ENCODE data around the gene PRR30. TPM values are rescaled to one million over a fixed set of nuclear protein-coding genes. Genes with fewer than 3 reads are reported as not detected.

Gene PRR30
- total RNA-seq, 1 experiment from 2014 or later: not detected

DNA sequence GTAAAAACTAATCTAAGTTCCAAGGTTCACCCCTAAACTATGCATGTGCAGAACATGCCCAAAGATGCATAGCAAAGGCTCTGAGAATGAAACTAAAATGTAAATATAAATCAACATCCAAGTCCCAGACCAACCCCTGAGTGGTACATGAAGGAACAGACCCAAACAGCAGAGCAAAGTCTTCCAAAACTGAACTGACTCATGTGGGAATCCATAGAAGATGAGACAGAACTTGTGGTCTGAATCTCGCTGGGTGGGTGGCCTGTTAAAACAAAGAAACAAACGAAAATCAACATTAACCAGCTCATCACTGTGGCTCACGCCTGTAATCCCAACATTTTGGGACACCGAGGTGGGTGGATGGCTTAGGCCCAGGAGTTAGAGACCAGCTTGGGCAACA lies 43.1 kb upstream of the PRR30 start:
- Histone ChIP-seq H3K9me2 (ENCODE audit: insufficient read depth) (no peaks in the 10 kb centered on the region), H3K27ac (ENCODE audit: low read depth, low read length) (no peak overlapping the region), H3K36me3 (ENCODE audit: control insufficient read depth in 1 of 2, insufficient read depth in 2 of 2, low read length in 2 of 2) (no peaks in the 10 kb centered on the region), H3K9ac (ENCODE audit: low read length) (no peak overlapping the region), H3K4me1 (ENCODE audit: control insufficient read depth in 1 of 2, insufficient read depth in 2 of 2, low read length in 2 of 2) (no peaks in the 10 kb centered on the region), H3K79me2 (ENCODE audit: insufficient read depth, low read length) (no peaks in the 10 kb centered on the region), H4K20me1 (ENCODE audit: insufficient read depth) (no peaks in the 10 kb centered on the region), H3K4me3 (replicated peaks in 1 of 2; ENCODE audit: low read depth in 1 of 2, low read length in 2 of 2) (no peak overlapping the region), H3K27me3 (ENCODE audit: insufficient read depth, low read length) (peaks cover 7% of the 10 kb centered on the region; the same call in 1 of the 2 replicates), H3K9me3 (ENCODE audit: control insufficient read depth in 1 of 2, insufficient read depth in 1 of 2, low read depth in 1 of 2, low read length in 2 of 2) (no peaks in the 10 kb centered on the region), H2AFZ (ENCODE audit: low read depth, low read length, poor library complexity, severe bottlenecking) (no peak overlapping the region), H3K4me2 (ENCODE audit: low read length) (no peak overlapping the region)
- DNase-seq (ENCODE audit: low read depth, low spot score): no peak
- CTCF ChIA-PET: no interaction called here
- intact Hi-C loops (cut with micrococcal nuclease): no loop called here
- RAD21 ChIA-PET (ENCODE audit: low non-redundant PET in 1 of 2, low total read pairs in 2 of 2, uncharacterized antibody in 2 of 2, unreplicated experiment in 2 of 2): no interaction called here
- POLR2A ChIA-PET: no interaction called here
- ATAC-seq: no peak
- BruUV-seq (replicated peaks): no TSS peak
- TF ChIP-seq, protein P1, sequence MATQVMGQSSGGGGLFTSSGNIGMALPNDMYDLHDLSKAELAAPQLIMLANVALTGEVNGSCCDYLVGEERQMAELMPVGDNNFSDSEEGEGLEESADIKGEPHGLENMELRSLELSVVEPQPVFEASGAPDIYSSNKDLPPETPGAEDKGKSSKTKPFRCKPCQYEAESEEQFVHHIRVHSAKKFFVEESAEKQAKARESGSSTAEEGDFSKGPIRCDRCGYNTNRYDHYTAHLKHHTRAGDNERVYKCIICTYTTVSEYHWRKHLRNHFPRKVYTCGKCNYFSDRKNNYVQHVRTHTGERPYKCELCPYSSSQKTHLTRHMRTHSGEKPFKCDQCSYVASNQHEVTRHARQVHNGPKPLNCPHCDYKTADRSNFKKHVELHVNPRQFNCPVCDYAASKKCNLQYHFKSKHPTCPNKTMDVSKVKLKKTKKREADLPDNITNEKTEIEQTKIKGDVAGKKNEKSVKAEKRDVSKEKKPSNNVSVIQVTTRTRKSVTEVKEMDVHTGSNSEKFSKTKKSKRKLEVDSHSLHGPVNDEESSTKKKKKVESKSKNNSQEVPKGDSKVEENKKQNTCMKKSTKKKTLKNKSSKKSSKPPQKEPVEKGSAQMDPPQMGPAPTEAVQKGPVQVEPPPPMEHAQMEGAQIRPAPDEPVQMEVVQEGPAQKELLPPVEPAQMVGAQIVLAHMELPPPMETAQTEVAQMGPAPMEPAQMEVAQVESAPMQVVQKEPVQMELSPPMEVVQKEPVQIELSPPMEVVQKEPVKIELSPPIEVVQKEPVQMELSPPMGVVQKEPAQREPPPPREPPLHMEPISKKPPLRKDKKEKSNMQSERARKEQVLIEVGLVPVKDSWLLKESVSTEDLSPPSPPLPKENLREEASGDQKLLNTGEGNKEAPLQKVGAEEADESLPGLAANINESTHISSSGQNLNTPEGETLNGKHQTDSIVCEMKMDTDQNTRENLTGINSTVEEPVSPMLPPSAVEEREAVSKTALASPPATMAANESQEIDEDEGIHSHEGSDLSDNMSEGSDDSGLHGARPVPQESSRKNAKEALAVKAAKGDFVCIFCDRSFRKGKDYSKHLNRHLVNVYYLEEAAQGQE (IDR thresholded peaks at IDR 0.05; ENCODE audit: low read depth): no peak

DNA sequence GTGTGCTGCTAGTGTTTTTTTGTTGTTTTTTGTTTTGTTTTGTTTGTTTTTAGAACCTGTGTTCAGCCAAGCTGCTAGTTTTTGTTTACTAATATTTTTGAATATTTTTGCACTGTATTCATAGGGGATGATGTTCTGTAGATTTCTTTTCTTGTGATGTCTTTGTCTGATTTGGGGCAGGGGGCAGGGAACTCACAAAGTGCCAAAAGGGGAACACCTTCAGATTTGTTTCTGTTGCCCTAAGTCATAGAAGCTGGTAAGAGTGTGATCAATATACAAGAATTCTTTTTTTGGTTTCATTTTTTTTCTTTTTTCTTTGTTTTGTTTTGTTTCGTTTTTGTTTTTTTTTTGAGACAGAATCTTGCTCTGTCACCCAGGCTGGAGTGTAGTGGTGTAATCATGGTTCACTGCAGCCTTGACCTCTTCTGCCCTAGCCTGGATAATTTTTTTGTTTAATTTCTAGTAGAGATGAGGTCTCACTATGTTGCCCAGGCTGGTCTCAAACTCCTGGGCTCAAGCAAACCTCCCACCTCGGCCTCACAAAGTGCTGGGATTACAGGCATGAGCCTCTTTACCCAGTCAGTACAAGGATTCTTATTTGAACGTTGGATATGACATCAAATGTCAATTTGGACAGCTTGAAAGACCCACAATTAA lies 40.3 kb upstream of the PRR30 start:
- no peak overlapping the region for H3K4me2 ChIP-seq (ENCODE audit: low read length)
- no peaks in the 10 kb centered on the region for H3K36me3 ChIP-seq (ENCODE audit: control insufficient read depth in 1 of 2, insufficient read depth in 2 of 2, low read length in 2 of 2)
- no peaks in the 10 kb centered on the region for H3K9me3 ChIP-seq (ENCODE audit: control insufficient read depth in 1 of 2, insufficient read depth in 1 of 2, low read depth in 1 of 2, low read length in 2 of 2)
- H3K4me1 ChIP-seq (ENCODE audit: control insufficient read depth in 1 of 2, insufficient read depth in 2 of 2, low read length in 2 of 2): no peaks in the 10 kb centered on the region
- ATAC-seq (no peak), DNase-seq (ENCODE audit: low read depth, low spot score) (no peak)
- no peaks in the 10 kb centered on the region for H3K9me2 ChIP-seq (ENCODE audit: insufficient read depth)
- H3K9ac ChIP-seq (ENCODE audit: low read length): no peak overlapping the region
- H4K20me1 ChIP-seq (ENCODE audit: insufficient read depth): no peaks in the 10 kb centered on the region
- ChIA-PET RAD21 (ENCODE audit: low non-redundant PET in 1 of 2, low total read pairs in 2 of 2, uncharacterized antibody in 2 of 2, unreplicated experiment in 2 of 2) (no interaction called here), CTCF (interaction anchor here (1.0 to 1.1 kb wide), 2 partner anchors 10 to 12 kb away, joined by 3 read pairs; no protein-coding TSS in a partner anchor), POLR2A (no interaction called here)
- no peaks in the 10 kb centered on the region for H3K79me2 ChIP-seq (ENCODE audit: insufficient read depth, low read length)
- no peak overlapping the region for H3K4me3 ChIP-seq (replicated peaks in 1 of 2; ENCODE audit: low read depth in 1 of 2, low read length in 2 of 2)
- H3K27ac ChIP-seq (ENCODE audit: low read depth, low read length): no peak overlapping the region
- intact Hi-C loops (cut with micrococcal nuclease): no loop called here
- no peak overlapping the region for H2AFZ ChIP-seq (ENCODE audit: low read depth, low read length, poor library complexity, severe bottlenecking)
- peaks cover 9% of the 10 kb centered on the region; the same call in 1 of the 2 replicates for H3K27me3 ChIP-seq (ENCODE audit: insufficient read depth, low read length)
- BruUV-seq (replicated peaks): no TSS peak
- no peak for TF ChIP-seq JUND (IDR thresholded peaks at IDR 0.05)
- TF ChIP-seq, protein P1 (IDR thresholded peaks at IDR 0.05; ENCODE audit: low read depth): no peak
- TF ChIP-seq CBX3 (IDR thresholded peaks at IDR 0.05; ENCODE audit: low read depth): no peak
- no peak for TF ChIP-seq TCF7L2 (IDR thresholded peaks at IDR 0.05; ENCODE audit: borderline replicate concordance, extremely low read depth, insufficient read depth, insufficient read length)
- TF ChIP-seq, protein P2, sequence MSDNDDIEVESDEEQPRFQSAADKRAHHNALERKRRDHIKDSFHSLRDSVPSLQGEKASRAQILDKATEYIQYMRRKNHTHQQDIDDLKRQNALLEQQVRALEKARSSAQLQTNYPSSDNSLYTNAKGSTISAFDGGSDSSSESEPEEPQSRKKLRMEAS (IDR thresholded peaks at IDR 0.05): no peak
- no peak for TF ChIP-seq SP1 (IDR thresholded peaks at IDR 0.05; ENCODE audit: low read depth)
- TF ChIP-seq ZNF274 (IDR thresholded peaks at IDR 0.05; ENCODE audit: low read depth, low read length): no peak
- TF ChIP-seq, protein P3, sequence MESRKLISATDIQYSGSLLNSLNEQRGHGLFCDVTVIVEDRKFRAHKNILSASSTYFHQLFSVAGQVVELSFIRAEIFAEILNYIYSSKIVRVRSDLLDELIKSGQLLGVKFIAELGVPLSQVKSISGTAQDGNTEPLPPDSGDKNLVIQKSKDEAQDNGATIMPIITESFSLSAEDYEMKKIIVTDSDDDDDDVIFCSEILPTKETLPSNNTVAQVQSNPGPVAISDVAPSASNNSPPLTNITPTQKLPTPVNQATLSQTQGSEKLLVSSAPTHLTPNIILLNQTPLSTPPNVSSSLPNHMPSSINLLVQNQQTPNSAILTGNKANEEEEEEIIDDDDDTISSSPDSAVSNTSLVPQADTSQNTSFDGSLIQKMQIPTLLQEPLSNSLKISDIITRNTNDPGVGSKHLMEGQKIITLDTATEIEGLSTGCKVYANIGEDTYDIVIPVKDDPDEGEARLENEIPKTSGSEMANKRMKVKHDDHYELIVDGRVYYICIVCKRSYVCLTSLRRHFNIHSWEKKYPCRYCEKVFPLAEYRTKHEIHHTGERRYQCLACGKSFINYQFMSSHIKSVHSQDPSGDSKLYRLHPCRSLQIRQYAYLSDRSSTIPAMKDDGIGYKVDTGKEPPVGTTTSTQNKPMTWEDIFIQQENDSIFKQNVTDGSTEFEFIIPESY (IDR thresholded peaks at IDR 0.05; ENCODE audit: extremely low read depth, insufficient replicate concordance, low read length): no peak
- no peak for TF ChIP-seq SRF (IDR thresholded peaks at IDR 0.05; ENCODE audit: low read depth)

All from HCT116 (cell line).